Activated CD4-positive, alpha-beta T cell treated with anti-CD3 and anti-CD28 coated beads, Interleukin-2, amount 50 U/mL, for 1 hour (primary cell): ENCODE data around the gene NPFFR1.

ENCODE experiments used
- DNase-seq: peaks from one replicate; pipeline ENCODE4 v3.0.0-alpha.2; 2020

NPFFR1 gene

GRCh38 chr10:70283445-70284399 is at the start of gene NPFFR1:
TSS of gene NPFFR1 (minus strand) at chr10:70284004. CDS start at chr10:70283676, 328 bp downstream.
- no peak for DNase-seq

GRCh38 chr10:70333268-70333667 is 49.5 kb upstream of the NPFFR1 start:
- DNase-seq: no peak

- no peak for DNase-seq
Observed at GRCh38 chr10:70331486-70332268, 47.9 kb upstream of the NPFFR1 start.

DNA sequence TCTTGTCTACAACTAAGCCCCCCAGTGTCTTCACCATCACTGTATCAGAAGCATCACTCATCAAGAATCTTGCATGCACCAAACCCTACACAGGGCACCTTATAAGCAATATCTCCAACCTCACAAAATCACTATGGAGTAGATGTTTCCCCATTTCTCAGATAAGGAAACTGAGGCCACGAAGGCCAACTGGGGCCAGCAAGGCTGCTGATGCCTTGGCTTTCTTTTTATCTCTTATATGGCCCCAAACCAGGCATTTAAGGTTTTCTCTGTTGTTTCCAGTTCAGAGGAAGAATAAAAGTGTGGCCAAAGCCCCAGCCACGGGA is 47.3 kb upstream of the NPFFR1 start:
- no peak for DNase-seq

- no peak for DNase-seq
Observed at GRCh38 chr10:70330671-70331070, 46.9 kb upstream of the NPFFR1 start.

- no peak for DNase-seq
Observed at GRCh38 chr10:70328967-70329366, 45.2 kb upstream of the NPFFR1 start.

- DNase-seq: no peak
Observed at GRCh38 chr10:70328018-70328417, 44.2 kb upstream of the NPFFR1 start.

- no peak for DNase-seq
Observed at GRCh38 chr10:70324951-70325781, 41.4 kb upstream of the NPFFR1 start.

DNA sequence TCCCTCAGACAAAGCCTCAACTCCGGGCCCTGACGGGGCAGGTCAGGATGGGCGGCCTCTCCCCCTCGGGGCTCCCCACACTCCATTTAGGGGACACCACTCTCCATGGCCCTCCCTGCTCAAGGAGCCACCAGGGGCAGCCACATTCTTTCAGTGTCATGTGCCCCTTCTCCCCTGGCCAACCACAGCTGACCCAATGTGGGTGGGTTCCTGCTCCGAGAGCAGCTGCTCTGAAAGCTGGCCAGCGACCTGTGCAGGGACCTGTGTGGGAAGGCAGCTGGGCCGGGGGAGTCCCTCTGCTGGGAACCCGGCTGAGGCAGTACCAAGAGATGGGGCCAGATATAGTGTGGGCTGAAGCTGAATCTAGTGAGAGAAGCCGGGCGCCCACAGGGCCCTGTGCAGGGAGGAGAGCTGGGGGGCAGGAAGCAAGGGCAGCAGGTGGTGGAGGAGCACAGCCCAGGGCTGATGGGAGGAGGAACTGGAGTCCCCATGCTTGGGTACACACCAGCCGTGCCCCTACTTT is 40.6 kb upstream of the NPFFR1 start:
- no peak for DNase-seq

DNA sequence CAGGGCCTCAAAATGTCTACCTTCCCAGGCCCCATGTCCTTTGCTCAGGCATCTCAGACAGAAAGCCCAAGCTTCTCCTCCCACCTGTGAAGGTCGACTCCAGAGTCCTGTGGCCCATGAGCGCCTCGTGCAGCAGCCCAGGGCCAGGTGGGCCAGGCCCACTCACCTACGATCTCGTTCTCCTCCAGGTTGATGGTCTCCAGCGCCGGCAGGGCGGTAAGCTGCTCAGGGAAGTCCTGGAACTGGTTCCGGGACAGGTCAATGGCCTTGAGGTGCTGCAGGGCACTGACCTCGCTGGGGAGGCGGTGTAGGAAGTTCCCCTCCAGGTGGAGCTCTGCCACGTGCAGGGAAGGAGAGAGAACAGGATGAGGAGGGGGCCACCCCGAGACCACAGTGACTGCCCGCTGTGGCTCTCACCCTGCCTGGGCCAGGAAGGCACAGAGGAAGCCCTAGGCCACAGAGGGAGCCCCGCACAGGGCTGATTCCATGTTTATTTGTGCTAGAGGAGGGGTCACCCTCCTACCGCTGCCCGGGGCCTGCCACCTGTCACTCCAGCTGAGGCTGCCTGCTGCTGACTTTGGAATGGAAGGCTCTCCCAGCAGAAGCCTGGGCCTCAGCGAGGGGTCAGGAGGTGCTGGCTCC is 40.0 kb upstream of the NPFFR1 start:
- DNase-seq: no peak

DNA sequence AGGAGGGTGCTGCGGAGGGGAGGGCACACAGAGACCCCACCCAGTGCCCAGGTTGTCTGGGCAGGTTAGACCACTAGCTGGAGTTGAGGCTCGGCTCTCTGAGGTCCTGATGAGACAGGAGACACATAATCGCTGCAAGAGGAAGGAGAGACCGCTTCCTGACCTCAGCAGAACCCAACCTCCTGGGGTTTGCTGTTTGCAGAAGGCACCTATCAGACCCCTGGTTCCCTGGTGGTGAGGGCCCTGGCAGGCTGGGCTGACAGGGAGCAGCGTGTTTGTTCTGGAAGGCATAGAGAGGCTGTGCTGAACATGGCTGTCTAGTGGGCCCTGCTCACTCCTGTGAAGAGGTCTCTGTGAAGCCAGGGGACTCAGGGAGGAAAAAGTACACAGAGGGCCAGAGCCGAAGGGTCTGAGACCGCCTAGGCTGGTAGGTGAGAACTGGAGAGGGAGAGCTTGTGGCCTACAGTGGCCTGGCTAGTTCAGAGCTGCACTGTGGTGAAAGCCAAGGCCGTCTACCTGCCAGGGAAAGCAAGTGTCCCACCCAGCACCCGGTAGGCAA is 39.4 kb upstream of the NPFFR1 start:
- DNase-seq: no peak

GRCh38 chr10:70321897-70322890 is 38.4 kb upstream of the NPFFR1 start:
- DNase-seq: no peak

DNA sequence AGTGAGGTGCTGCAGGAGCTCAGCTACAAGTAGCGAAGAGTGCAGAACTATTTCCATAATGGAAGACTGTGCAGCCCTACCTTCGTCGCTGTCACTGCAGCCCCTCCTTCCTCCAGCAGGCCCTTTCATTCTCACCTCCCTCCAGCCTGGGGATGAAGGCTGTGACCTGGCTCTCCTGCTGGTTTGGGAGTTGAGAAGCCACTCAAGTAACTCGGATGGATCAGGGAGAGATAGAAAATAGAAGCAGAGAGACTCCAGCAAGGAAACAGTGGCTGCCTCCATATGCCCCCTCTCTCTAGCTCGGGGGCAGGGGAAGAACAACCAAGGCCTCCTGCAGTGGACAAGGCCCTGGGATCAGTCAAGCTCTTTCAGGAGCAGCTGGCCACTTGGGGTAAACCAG is 37.4 kb upstream of the NPFFR1 start:
- no peak for DNase-seq

DNA sequence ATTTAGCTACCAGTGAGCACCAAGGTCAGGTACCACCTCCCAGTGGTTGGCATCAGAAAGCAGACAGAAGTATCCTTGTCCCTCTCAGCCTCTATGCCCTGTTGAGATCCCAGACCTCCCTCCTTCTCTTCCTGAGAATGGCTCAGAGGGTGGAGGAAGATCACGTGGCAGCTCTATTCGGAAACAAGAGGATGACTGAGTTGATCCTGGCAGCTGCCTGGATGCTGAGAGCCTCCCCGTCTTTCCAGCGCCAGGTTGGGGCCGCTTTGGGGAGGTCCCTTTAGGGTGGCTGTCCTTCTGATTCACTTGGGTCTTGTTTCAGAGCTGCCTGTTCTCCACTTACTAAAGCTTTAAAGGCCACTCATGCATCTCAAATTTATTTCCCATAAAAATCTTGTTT is 36.9 kb upstream of the NPFFR1 start:
- DNase-seq: no peak

DNA sequence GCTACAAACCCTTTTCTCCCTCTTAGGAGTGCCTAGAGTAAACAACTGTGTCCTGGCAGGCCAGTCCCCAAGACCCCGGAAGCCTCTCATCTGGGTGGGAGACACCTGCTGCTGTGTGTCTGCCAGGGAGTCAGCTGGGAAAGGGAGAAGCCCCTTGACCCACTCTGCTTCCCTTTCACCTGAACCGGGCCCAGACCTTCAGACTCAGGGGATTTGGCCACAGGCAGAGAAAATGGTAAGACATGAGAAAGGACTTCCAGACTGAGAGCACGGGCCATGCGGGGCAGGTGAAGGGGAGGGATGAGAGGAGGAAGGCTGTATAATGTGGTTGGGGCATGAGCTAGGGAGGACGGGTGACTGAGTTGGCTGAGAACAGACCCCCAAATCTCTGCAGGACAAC is 36.0 kb upstream of the NPFFR1 start:
- no peak for DNase-seq

DNA sequence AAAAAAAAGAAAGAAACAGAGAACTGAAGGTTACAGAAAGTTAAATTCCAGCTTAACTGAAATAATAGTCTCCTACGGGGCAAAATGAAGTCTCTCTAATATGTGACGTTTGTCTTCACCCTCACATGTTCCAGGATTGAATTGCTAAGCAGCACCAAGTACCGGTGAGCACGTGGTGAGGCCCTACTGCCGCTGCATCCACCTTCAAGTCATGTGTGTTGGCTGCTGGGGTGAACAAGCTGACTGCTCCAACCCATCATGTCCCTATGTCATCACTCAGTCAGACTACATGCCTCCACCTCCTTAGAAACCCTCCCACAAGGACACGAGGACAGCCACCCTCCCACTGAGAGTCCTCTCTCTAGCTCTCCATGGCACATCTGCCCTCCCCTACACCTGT is 35.4 kb upstream of the NPFFR1 start:
- DNase-seq: no peak

- DNase-seq: no peak
Observed at GRCh38 chr10:70317943-70318318, 34.1 kb upstream of the NPFFR1 start.

DNA sequence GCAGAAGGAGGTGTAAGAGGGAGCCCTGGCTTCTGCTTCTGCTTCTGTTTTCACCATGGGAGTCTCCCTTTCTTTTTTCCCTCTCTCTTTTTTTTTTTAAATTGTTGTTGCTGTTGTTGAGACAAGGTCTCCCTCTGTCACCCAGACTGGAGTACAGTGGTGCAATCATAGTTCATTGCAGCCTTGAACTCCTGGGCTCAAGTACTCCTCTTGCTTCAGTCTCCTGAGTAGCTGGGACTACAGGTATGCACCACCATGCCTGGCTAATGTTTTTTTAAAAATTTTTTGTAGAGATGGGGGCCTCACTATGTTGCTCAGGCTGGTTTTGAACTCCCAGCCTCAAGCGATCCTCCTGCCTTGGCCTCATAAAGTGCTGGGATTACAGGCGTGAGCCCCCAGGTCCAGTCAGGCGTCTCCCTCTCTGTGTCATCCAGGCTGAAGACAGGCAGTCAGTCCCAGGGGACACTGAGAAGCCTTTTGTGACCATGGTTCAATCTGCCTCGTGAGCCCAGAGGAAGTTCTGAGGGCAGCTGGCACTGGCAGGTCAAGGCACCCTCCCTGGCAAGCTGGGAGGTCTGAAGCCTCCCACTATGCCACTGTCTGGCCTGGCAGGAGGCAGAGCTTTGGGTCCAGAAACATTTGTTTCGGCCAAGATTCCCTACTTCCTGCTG is 33.6 kb upstream of the NPFFR1 start:
- DNase-seq: no peak

DNA sequence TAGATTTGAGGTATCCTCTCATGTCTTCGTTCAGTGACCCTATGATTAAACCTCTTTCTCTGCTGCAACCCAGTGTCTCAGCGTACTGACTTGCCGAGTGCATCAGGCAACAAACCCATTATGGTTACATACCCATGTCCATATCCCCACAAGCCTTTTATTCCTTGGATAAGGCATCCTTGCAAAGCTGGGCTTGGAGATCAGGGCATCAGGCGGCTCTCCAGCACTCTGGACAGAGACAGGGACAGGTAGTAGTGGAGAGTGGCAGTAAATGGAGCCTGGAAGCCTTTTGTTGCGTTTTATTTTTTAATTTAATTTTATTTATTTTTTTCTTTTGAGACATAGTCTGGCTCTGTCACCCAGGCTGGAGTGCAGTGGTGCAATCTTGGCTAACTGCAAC is 32.0 kb upstream of the NPFFR1 start:
- no peak for DNase-seq

DNA sequence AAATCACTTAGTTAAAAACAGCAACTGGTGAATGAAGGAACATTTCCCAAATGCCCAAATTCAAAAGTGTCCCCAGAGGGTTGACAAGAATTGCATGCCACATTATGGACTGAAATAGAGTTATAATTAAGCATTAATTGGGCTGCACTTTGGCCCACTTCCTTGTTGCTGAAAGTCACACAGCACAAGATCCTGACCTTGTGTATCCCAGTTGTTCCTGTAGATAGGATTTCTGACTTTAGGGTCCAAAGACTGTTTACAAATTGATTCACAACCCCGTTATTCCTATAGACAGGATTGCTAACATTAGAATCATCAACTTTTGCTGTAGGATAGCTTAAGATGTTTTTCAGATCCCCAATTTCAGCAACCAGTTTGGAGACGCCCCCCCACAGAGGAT is 31.5 kb upstream of the NPFFR1 start:
- DNase-seq: no peak
